Cerebellar nuclear complex (tissue), 1 donor: ENCODE measurements around the gene RASSF3.
"Not testable (repeated sequence)": the region's sequence is repeated elsewhere in the genome, so short reads cannot be mapped to it uniquely, and the experiment has no call there.

Experiments used
- DNase-seq, 2 experiments: peaks; one replicate each; lab custom pipeline; 2025; lab: John Stamatoyannopoulos, UW

RASSF3 gene

GRCh38 chr12:64670019-64670418, 59.7 kb downstream of the RASSF3 start:
- DNase-seq: no peak

DNA sequence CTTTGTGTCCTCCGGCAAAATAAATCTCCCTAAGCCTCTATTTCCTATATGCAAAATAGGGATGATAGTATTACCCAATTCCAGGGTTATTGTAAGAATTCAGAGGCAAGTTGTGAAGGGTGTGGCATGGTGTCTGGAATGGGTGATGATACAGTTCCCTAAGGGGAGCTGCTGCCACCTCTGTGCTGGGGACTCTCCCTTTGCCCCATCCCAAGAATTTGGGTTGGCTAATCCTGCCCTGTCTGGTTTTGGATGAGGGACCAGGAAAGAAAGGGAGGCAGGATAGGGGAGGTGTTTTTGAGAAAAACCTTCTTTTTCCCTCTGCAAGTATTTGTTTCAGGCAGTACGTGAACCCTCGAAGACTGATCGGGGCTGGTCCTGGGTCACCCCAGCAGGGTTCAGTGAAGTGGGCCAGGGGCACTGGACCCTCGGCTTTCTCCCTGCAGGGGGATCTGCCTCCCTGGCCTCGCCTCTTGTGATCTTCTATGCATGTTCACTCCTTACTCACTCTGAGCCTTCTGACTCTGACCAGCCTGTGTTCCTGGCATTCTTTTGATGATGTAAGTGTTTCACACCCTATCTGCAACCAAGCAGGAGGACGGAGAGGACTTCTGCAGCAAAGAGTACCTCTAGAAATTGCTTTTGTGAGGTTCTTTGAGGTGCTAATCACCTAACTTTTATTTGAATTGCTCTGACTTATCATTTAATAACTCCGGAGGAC, 60.8 kb downstream of the RASSF3 start:
- no peak for DNase-seq

DNA sequence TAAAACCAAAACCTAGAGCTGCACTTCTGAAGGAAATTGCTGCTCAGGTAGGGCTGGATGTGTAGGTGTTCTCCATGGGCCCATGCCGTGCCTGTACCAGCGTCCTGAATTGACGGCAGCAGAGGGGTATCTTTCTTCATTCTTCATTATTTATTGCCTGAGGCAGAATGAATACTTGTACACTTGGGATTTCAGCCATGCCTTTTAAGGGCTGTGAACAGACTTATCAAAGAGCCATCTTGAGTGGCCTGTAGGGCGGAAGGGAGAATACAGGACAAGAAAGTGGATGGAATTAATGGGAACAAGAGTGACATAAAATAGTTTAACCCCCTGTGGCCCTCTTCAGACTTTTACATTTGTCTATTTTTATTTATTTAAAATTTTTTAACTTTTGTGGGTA, 61.4 kb downstream of the RASSF3 start:
- no peak for DNase-seq

- no peak for DNase-seq
Observed at GRCh38 chr12:64672925-64673409, 62.7 kb downstream of the RASSF3 start.

DNA sequence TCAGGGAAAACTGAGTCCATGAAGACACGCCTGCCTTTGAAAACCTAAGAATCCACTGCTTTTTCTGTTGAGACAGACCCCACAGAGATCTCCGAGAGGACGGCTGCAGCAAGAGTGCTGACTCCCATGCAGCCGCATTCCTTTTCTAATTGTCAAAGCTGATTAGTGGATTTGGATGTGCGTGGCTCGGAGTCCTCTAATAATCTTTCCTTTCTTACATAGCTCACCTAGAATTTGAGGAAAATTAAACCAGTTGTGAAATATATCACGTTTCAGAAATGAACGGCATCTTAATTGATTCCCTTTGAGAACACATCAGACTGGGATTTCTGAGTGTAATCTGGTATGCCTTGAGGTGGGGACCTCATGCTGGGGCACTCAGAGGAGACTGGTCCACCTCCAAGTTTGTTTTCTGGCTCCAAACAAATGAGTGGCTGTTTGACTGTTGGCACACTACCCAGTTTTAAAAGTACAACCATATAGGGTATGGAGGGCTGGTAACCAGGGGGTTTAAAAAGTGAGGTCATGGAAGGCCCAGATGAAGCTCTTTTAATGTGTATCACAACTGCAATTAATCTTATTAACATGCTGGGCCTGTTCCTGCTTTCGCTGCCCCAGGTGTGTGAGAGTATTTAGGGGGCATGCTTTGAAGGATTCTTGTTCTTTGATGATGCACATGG, 63.3 kb downstream of the RASSF3 start:
- DNase-seq: no peak

DNA sequence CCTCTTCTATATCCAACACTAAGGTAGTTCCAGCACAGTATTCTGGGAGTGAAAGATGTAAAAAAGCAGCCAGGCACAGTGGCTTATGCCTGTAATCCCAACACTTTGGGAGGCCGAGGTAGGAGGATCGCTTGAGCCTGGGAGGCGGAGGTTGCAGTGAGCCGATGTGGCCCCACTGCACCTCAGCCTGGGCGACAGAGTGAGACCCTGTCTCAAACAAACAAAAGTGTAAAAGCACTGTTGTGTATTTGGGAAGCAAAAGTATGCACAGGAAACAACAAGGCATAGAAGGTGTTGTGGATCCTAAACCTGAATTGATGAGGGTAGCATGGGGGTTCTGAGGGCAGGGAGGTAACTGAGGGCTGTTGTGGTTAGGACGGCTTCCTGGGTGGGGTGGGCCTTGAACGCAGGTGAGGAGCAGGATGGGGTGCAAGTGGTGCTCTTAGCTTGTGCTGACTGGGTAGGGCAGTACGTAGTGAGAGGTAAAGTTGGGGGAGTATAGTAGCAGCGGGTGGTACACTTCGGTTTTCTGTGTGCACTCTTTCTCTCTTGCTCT, 64.2 kb downstream of the RASSF3 start:
- DNase-seq: no peak

- no peak for DNase-seq
Observed at GRCh38 chr12:64675795-64676194, 65.5 kb downstream of the RASSF3 start.

DNA sequence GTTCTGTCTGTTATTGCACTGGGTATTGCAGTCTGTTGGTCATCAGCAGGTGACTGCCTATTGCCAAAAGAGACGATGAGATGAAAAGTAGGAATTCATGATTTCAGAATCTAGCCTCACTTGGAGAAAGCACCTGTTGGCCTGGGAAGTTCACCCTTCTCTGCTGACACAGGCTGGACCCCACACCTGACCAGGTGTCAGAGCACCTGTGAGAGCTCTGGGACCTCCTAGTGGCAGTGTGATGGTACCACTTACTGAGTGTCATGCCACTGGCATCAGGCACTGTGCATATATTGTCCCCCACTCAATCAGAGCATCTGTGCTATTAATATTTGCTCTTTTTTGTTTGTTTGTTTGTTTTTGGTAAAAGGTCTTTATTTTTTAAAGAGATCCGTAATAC, 68.0 kb downstream of the RASSF3 start:
- DNase-seq: no peak

DNA sequence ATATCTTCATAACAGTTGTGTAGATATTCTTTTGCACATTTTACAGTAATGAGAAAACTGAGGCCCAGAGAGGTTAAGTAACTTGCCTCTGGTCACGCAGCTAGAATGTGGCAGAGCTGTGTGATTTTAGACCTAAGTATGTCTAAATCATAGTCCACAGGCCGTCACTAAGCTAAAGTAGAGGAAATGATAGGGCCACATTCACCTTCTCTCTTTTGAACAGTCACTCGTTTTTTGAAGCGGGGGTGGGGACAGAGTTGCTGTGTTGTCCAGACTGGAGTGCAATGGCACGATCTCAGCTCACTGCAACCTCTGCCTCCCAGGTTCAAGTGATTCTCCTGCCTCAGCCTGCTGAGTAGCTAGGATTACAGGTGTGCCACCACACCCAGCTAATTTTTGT, 68.5 kb downstream of the RASSF3 start:
- DNase-seq: no peak

GRCh38 chr12:64679487-64680001, 69.2 kb downstream of the RASSF3 start:
- DNase-seq: no peak

DNA sequence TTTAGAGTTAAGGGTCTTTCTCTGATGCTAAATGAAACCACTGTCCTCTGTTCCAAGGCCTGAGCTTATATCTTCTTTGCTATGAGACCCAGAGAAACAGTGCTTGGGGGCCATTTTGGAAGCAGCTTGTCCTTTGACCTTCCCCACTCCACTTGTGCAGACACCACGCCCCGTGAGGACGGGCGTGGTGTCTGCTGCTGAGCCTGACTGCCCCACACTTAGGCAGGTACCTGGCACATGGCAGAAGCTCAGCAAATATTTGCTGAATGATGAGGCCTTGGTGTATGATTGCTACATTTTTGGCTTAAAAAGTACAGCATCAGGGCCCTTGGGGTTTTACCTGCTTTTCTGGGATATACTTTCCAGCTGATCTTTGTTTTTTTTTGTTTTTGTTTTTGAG, 69.9 kb downstream of the RASSF3 start:
- no peak for DNase-seq

- no peak for DNase-seq
Observed at GRCh38 chr12:64681200-64682052, 71.1 kb downstream of the RASSF3 start.

DNA sequence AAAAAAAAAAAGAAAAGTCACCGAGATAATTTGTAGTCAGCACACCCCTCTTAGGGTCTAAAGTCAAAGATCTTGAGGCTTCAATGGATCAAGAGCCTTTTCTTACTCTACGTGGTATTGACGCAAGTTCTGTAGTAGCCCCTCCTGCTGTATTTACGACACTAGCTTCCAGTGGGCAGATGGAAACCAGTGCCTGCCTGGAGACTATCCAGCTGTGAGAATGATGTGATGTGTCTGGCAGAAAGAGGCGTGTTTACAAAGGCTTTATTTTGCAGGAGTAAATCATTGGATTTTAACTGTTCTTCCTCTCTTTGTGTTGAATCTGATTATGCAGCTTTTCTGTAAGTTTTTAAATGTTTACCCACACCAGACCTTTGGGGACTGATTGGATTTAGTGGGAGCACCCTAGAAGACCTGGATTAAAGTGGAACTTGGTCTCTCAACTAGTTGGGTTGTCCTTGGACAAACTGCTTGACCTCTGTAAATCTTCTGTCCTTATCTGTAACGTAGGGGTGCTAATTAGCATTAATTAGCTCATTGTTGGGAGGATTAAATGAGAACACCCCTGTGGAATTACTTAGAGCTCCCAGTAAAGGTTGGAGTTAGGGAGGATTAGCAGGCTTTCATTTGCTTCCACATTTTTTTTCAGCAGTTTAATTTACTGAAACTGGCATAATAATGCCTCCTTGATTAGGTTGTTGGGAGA, 72.4 kb downstream of the RASSF3 start:
- no peak for DNase-seq

DNA sequence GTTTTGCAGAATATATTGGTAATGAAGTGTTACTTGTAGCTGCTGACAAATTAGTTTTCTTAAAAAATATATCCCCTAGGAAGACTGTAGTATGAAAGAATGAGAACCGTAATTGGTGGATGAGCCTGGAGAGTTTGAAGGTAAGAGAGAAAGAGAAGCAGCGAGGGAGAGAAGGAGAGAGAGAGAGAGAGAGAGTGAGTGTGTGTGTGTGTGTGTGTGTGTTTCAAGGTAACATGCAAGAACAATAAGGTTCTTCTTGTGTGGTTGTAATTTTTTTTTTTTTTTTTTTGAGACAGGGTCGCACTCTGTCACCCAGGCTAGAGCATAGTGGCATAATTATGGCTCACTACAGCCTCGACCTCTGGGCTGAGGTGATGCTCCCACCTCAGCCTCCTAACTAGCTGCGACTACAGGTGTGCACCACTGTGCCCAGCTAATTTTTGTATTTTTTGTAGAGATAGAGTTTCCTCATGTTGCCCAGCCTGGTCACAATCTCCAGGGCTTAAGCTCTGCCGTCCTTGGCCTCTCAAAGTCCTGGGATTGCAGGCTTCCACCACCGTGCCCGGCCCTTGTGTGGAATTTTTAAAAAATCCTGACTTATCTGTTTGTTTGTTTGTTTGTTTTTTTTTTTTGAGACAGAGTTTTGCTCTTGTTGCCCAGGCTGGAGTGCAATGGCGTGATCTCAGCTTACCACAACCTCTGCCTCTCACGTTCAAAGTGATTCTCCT, 73.7 kb downstream of the RASSF3 start:
- no peak for DNase-seq

- no peak for DNase-seq
Observed at GRCh38 chr12:64685050-64685449, 74.8 kb downstream of the RASSF3 start.

- no peak for DNase-seq
Observed at GRCh38 chr12:64685605-64686004, 75.3 kb downstream of the RASSF3 start.

GRCh38 chr12:64687816-64688215, 77.5 kb downstream of the RASSF3 start:
- no peak for DNase-seq

DNA sequence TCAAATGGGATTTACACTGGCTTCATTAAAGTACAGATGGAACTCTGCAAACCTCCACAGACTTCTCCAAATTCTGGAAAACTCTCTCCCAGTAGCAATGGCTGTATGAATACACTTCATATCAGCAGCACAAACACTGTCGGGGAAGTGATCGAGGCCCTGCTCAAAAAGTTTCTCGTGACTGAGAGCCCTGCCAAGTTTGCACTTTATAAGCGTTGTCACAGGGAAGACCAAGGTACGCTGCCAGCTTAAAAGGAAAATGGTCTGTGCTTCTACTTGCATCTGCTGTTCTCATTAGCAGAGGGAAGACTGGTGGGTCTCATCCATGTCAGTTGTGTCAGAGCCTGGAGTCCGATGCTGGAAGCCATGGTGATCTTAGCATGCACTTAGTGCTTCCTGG, 77.9 kb downstream of the RASSF3 start:
- no peak for DNase-seq

DNA sequence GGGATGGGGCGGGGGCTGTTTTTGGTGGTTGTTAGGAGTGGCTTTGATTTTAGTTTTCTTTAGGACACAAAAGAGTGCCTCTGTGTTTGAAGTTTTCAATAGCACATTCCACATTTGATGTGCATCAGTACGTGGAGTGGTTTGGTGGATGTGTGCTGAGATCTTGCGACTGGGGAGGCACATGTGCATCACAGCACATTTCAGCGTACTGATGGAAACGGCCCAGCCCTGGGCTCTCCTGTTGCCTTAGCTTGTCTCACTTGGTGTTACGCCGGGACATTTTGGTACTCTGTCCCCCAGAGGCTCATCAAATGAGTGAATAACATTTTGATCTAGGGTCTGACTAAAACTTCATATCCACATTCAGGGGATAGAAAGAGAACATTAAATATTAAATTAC, 78.4 kb downstream of the RASSF3 start:
- DNase-seq: no peak

GRCh38 chr12:64690236-64690635, 79.9 kb downstream of the RASSF3 start:
- not testable (repeated sequence) for DNase-seq
